AG09319 (cell line): ENCODE data around the gene NVL.

Experiments
- DNase-seq: peaks from one replicate; pipeline ENCODE4 v3.0.0-alpha.2; 2010; ENCODE audit warnings: low read depth; ENCODE audit errors: extremely low read depth
- TF ChIP-seq, protein P1 (sequence below): IDR thresholded peaks from 2 replicates; pipeline ENCODE4 v1.5.1; 2011; ENCODE audit warnings: low read depth, mild to moderate bottlenecking, inconsistent platforms, low read length, moderate library complexity

Gene NVL

DNA sequence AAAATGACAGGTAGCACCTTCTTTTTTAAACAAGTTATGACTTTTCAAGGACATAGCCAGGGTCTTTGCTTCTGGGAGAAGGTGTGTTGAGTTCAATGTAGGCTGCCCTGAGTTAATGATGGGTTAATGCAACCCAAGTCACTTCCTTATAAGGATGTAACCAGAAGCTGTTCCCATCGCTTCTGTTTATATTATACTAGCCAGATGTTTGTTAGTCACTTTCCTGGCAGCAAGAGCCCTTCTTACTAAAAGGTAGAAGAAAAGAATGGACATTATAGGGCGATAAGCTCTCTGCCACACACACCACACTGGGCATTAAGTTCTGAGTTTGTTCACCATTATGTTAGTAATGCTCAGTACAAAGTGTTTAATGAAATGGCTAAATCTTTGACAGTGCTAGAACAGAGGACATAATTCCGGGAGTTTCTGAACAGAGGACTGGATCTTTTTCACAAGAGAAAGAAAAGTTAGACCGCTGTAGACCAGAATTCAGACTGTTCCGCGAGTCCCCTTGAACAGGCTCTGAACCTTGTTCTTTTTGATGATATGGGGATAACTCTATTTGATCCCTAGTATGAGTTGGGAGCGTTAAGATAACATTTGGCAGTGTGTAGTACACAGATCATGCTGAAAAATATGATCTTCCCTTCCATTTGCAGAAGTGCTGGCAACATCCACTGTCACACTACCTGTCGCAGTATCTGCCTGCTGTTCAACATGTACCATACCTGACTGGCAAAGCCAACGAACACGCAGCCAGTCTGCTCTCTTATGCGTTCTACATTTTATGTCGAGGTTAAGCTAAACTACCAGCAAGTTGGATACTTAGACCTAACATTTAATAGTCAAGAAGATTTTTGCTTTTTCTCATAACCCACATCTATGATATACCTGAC is 105.9 kb downstream of the NVL start:
- peak; percentile 59 for DNase-seq
- TF ChIP-seq, protein P1, sequence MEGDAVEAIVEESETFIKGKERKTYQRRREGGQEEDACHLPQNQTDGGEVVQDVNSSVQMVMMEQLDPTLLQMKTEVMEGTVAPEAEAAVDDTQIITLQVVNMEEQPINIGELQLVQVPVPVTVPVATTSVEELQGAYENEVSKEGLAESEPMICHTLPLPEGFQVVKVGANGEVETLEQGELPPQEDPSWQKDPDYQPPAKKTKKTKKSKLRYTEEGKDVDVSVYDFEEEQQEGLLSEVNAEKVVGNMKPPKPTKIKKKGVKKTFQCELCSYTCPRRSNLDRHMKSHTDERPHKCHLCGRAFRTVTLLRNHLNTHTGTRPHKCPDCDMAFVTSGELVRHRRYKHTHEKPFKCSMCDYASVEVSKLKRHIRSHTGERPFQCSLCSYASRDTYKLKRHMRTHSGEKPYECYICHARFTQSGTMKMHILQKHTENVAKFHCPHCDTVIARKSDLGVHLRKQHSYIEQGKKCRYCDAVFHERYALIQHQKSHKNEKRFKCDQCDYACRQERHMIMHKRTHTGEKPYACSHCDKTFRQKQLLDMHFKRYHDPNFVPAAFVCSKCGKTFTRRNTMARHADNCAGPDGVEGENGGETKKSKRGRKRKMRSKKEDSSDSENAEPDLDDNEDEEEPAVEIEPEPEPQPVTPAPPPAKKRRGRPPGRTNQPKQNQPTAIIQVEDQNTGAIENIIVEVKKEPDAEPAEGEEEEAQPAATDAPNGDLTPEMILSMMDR, result no peak

DNA sequence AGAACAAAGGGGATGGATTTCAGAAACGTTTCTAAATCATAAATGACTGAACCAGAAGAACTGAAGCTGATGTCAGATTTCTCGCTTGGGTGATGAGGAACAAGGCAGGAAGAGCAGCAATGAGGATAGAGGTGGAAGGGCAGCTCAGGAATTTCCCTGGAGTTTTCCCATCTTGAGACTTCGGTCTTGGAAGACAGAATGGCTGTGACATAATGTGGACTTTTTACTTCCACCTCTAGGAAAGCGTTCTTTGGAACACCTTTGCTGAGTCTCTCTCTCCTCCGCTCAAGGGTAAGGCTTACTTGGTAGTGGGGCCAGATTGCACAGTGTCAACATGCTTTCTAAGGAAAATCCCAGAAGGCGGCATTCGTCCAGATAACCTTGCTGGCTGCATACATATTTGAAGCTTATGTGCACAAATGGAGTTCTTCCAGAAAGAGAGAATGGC is 110.3 kb downstream of the NVL start:
- TF ChIP-seq, protein P1, result no peak
- DNase-seq, result no peak

DNA sequence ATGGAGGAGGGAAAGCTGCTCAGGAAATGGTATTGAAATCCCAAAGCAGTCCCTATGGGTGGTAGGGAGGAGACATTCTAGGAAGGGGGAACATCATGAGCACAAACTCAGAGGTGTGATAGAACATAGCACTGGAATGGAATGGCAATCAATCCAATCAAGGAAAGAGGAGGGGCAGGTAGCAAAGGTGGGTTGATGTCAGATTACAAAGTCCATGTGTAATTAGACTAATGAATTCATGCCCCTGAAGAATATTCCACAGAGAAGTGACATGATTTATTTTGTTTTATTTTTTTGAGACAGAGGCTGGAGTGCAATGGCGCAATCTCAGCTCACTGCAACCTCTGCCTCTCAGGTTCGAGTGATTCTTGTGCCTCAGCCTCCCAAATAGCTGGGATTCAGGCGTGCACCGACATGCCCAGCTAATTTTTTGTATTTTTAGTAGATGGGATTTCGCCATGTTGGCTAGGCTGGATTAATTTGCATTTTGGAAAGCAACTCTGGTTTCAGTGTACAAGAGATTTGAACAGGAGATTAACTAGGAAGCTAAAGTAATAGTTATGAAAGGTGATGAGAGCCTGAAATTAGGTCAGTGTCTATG is 110.9 kb downstream of the NVL start:
- DNase-seq, result no peak

DNA sequence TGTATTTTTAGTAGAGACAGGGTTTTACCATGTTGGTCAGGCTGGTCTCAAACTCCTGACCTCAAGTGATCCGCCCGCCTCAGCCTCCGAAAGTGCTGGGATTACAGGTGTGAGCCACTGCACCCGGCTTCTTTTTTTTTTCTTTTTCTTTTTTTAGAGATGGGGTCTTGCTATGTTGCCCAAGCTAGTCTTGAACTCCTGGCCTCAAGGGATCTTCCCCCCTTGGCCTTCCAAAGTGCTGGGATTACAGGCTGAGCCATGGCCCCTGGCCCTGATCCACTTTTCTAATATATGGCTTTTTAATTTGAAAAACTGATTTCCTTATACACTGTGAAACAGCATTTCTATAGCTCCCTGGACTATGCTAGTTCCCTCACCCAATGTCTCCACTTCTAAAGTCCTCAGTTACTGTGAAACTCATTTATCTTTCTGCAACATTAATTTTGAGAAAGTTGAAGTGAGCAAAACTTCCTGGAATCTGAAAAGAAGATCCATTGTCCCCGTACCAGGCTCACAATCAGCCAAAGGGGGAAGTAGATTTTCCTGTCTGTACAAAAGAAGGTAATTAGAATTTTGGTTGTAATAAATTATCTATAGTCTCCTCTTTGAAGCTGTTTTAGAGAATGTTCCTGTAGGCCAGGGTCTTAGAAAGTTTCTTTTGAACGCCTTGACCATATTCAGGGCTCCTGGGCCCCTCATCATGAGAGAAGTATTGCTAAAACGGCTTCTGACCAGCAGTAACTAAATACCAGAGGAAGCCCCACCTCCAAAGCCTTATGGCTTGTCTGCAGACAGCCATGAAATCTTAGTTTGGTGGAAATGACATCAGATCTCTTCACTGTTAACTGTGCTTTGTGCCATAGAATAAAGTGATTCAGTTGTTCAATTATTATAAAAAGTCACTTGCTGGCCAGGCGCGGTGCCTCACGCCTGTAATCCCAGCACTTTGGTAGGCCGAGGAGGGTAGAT is 112.0 kb downstream of the NVL start:
- DNase-seq, result no peak
- TF ChIP-seq, protein P1, result no peak

More for the DNA sequence above, 110.9 kb downstream of the NVL start:
- TF ChIP-seq, protein P1, result no peak

DNA sequence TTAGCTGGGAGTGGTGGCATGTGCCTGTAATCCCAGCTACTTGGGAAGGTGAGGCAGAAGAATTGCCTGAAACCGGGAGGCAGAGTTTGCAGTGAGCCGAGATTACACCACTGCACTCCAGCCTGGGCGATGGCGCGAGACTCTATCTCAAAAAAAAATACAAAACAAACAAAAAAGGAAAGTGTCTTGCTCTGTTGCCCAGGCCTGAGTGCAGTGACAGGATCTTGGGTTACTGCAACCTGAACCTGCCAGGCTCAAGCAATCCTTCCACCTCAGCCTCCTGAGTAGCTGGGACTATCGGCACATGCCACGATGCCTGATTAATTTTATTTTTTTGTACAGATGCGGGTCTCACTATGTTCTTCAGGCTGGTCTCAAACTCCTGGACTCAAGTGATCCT is 113.6 kb downstream of the NVL start:
- no peak for DNase-seq
- TF ChIP-seq, protein P1, result no peak

DNA sequence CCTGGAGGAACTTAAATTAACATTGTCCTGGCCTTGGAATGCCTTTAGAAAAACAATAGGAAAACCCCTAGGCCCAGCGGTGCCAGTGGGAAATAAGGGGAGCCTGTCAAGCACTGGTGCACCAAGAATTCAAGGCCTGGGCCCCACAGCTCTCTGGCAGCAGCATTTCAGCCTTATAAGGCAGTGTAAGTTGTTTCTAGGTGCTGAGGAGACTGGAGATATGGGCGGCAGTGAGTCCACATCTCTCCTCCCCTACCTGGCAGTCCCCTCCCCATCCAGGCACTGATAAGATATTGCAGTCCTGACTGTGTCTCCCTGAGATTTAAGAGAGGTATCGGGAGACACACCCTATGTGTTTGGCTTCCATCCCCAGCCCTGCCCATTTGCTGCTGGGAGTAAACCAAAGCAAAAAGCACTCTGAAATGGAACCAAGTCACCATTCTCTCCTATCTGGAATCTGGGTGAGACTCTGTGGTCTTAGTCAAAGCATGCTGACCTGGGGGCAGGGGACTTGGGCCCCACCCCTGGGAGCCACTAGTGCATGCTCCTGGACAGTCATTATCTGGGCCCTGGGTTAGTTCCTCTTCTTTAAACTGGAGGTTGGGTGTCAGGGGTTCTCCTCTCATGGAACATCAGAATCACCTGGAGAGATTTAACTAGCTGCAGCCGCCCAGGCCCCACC is 116.4 kb downstream of the NVL start:
- no peak for DNase-seq
- TF ChIP-seq, protein P1, result no peak
